B cell (primary cell): ENCODE data around the gene RAPGEF1. TPM values are rescaled to one million over a fixed set of nuclear protein-coding genes. Genes with fewer than 3 reads are reported as not detected.

Experiments used
- ATAC-seq: fragments of 200-7000 bp; cut with Tn5 transposase; one replicate; pipeline ENCODE4 v1.10.0; 2021; ENCODE audit warnings: low read depth, mild to moderate bottlenecking, moderate number of reproducible peaks, moderate library complexity
- CTCF ChIA-PET: fragments of 350-600 bp; sonication (Branson Sonifier 250); formaldehyde crosslinking; loops from one replicate; lab custom pipeline; 2021; ENCODE audit warnings: antibody characterized with exemption, inconsistent platforms; lab: Charles Lee
- POLR2A ChIA-PET: fragments of 350-600 bp; sonication (Branson Sonifier 250); formaldehyde crosslinking; loops from one replicate; lab custom pipeline; 2021; ENCODE audit warnings: antibody characterized with exemption; lab: Charles Lee
- DNase-seq: peaks from one replicate; pipeline ENCODE4 v3.0.0; 2013
- H2AFZ ChIP-seq: 2 replicates; pipeline ENCODE4 v1.6.1; 2012; ENCODE audit warnings: mild to moderate bottlenecking, low read depth, low read length; ENCODE audit not compliant: insufficient read depth, poor library complexity, severe bottlenecking
- H3K27ac ChIP-seq, 2 donors: 1 replicate in 1 of 2; 2 replicates in 1 of 2; pipeline ENCODE4 v1.5.1; 2012 to 2013; ENCODE audit warnings: low read length in 2 of 2, mild to moderate bottlenecking in 2 of 2, moderate library complexity in 1 of 2
- H3K27me3 ChIP-seq, 4 experiments: fragments of 200-600 bp in 1 of 4; sonication (generic) in 1 of 4; replicated peaks in 1 of 4; 1 replicate in 2 of 4; 2 replicates in 2 of 4; pipeline versions ENCODE4 v1.6.1 to v1.7.0; 2013 to 2016; ENCODE audit warnings: low read length in 3 of 4, mild to moderate bottlenecking in 2 of 4, mixed read lengths in 1 of 4, moderate library complexity in 1 of 4; ENCODE audit not compliant: insufficient read depth in 4 of 4, control insufficient read depth in 3 of 4; ENCODE audit errors: control extremely low read depth in 1 of 4
- H3K36me3 ChIP-seq, 2 experiments: replicated peaks in 1 of 2; 1 replicate in 1 of 2; 2 replicates in 1 of 2; pipeline versions ENCODE4 v1.6.1 to v1.7.1; 2013; ENCODE audit warnings: low read length in 1 of 2; ENCODE audit not compliant: insufficient read depth in 2 of 2, control insufficient read depth in 1 of 2; ENCODE audit errors: control extremely low read depth in 1 of 2, extremely low read depth in 1 of 2
- H3K4me1 ChIP-seq, 2 donors: fragments of 200-600 bp in 1 of 2; sonication (generic) in 1 of 2; 1 replicate in 1 of 2; 2 replicates in 1 of 2; pipeline versions ENCODE4 v1.5.1 to v1.6.1; 2013 to 2017; ENCODE audit warnings: low read length in 2 of 2; ENCODE audit not compliant: control insufficient read depth in 2 of 2, insufficient read depth in 2 of 2
- H3K4me2 ChIP-seq: replicated peaks from 2 replicates; pipeline ENCODE3; 2012; ENCODE audit warnings: mild to moderate bottlenecking, low read depth, low read length; ENCODE audit not compliant: poor library complexity, severe bottlenecking
- H3K4me3 ChIP-seq, 5 experiments: fragments of 200-600 bp in 1 of 5; sonication (generic) in 1 of 5; 1 replicate in 3 of 5; 2 replicates in 2 of 5; pipeline versions ENCODE4 v1.5.1 to v1.7.0; 2011 to 2016; ENCODE audit warnings: low read length in 4 of 5, mild to moderate bottlenecking in 4 of 5, low read depth in 2 of 5, control low read depth in 1 of 5, moderate library complexity in 1 of 5; ENCODE audit not compliant: insufficient read depth in 1 of 5; ENCODE audit errors: control extremely low read depth in 1 of 5, extremely low read depth in 1 of 5
- H3K79me2 ChIP-seq: fragments of 200-600 bp; sonication (generic); one replicate; pipeline ENCODE4 v1.6.0; 2016; ENCODE audit warnings: low read length; ENCODE audit not compliant: control insufficient read depth, insufficient read depth
- H3K9ac ChIP-seq: fragments of 200-600 bp; sonication (generic); 2 replicates; pipeline ENCODE4 v1.6.1; 2017; ENCODE audit warnings: mild to moderate bottlenecking, low read length, moderate library complexity
- H3K9me3 ChIP-seq, 3 donors: one replicate each; pipeline versions ENCODE4 v1.6.1 to v1.7.1; 2013; ENCODE audit warnings: low read length in 2 of 3; ENCODE audit not compliant: control insufficient read depth in 2 of 3, insufficient read depth in 1 of 3; ENCODE audit errors: control extremely low read depth in 1 of 3
- H4K20me1 ChIP-seq: 2 replicates; pipeline ENCODE4 v1.6.0; 2012; ENCODE audit warnings: mild to moderate bottlenecking, low read length; ENCODE audit not compliant: insufficient read depth, control insufficient read depth, poor library complexity, severe bottlenecking
- H3K27ac Mint-ChIP-seq: one replicate; pipeline ENCODE4 v1.8.0; 2021; ENCODE audit warnings: mixed read lengths
- H3K27me3 Mint-ChIP-seq: one replicate; pipeline ENCODE4 v1.8.0; 2021; ENCODE audit warnings: mixed read lengths
- H3K4me1 Mint-ChIP-seq: one replicate; pipeline ENCODE4 v1.8.0; 2021; ENCODE audit warnings: mixed read lengths
- H3K4me3 Mint-ChIP-seq: one replicate; pipeline ENCODE4 v1.8.0; 2021; ENCODE audit warnings: mixed read lengths
- H3K9me3 Mint-ChIP-seq: one replicate; pipeline ENCODE4 v1.8.0; 2022; ENCODE audit warnings: mixed read lengths; ENCODE audit not compliant: insufficient read depth
- CTCF ChIP-seq: fragments of 200-600 bp; IDR thresholded peaks from one replicate; pipeline ENCODE4 v1.8.0; 2022; ENCODE audit warnings: antibody characterized with exemption, mild to moderate bottlenecking
- EZH2 ChIP-seq: IDR thresholded peaks from 2 replicates; pipeline ENCODE4 v1.6.1; 2012; ENCODE audit warnings: borderline replicate concordance, low read depth, mild to moderate bottlenecking, moderate library complexity, low read length; ENCODE audit not compliant: insufficient read depth, poor library complexity, severe bottlenecking
- WGBS: methylation state at CpG from one replicate; pipeline ENCODE4 v1.1.5; 2013; ENCODE audit warnings: missing lambda C conversion rate; ENCODE audit not compliant: insufficient coverage; 5-methylcytosine and 5-hydroxymethylcytosine counted together
- intact Hi-C: fragments of 100-400 bp; cut with micrococcal nuclease; formaldehyde crosslinking; loops from one replicate; pipeline ENCODE4 v1.10.0; 2022
- polyA plus RNA-seq: library from polyadenylated mRNA; depleted of rRNA; stranded (reverse); fragments of >200 nt; gene quantifications from 2 replicates; pipeline ENCODE4 v1.2.3, GENCODE V29; 2012
- total RNA-seq, 2 donors: library from RNA; stranded (reverse); fragments of 120-200 nt in 1 of 2; gene quantifications; 1 replicate in 1 of 2; 2 replicates in 1 of 2; pipeline versions ENCODE4 v1.2.3 to v1.2.4, GENCODE V29; 2013 to 2022

Gene RAPGEF1
- total and polyA plus RNA-seq, 2 donors (not counting 1 experiment from before 2014, with no cell fraction given), result 134 to 447 TPM

GRCh38 chr9:131697908-131698617, 41.8 kb downstream of the RAPGEF1 start:
- Mint-ChIP-seq H3K27ac (peak overlapping the region; percentile 90), H3K4me3 (peak overlapping the region; percentile 75), H3K27me3 (no peaks in the 10 kb centered on the region), H3K9me3 (no peaks in the 10 kb centered on the region), H3K4me1 (peaks cover 94% of the 10 kb centered on the region)
- DNase-seq (peak; percentile 48), ATAC-seq (no peak)
- H3K4me3 ChIP-seq, result no peak overlapping the region
- intact Hi-C loops, result no loop called here
- no peak overlapping the region for H2AFZ ChIP-seq
- H3K27ac ChIP-seq, result peak overlapping the region; percentile 14 to 35
- ChIA-PET POLR2A (interaction anchor here (0.8 to 2.0 kb wide), 3 partner anchors 19 to 62 kb away, joined by 3 to 10 read pairs (median 3); no protein-coding TSS in a partner anchor), CTCF (interaction anchor here (1.6 to 2.5 kb wide), 2 partner anchors 20 to 107 kb away, joined by 3 to 9 read pairs; no protein-coding TSS in a partner anchor)
- 35% methylated on average over 2 of the region's 5 CpGs for WGBS
- peaks cover 65 to 78% of the 10 kb centered on the region in 2 donors for H3K4me1 ChIP-seq
- peak overlapping the region; percentile 48 for H3K4me2 ChIP-seq
- peaks cover 92% of the 10 kb centered on the region for H4K20me1 ChIP-seq
- peak overlapping the region; percentile 21 for H3K9ac ChIP-seq
- no peaks in the 10 kb centered on the region for H3K9me3 ChIP-seq
- no peaks in the 10 kb centered on the region for H3K27me3 ChIP-seq
- no peak for TF ChIP-seq EZH2
- TF ChIP-seq CTCF, result no peak
- peaks cover 100% of the 10 kb centered on the region for H3K79me2 ChIP-seq
- peaks cover 0 to 8% of the 10 kb centered on the region in 2 experiments for H3K36me3 ChIP-seq

GRCh38 chr9:131697097-131697496, 42.8 kb downstream of the RAPGEF1 start:
- no peaks in the 10 kb centered on the region for H3K9me3 Mint-ChIP-seq
- Histone ChIP-seq H3K36me3 (peaks cover 0 to 8% of the 10 kb centered on the region in 2 experiments), H3K9me3 (no peaks in the 10 kb centered on the region), H3K9ac (no peak overlapping the region), H3K4me3 (no peak overlapping the region), H2AFZ (no peak overlapping the region), H3K79me2 (peaks cover 100% of the 10 kb centered on the region), H3K27me3 (no peaks in the 10 kb centered on the region), H3K4me1 (peaks cover 72 to 81% of the 10 kb centered on the region in 2 donors), H4K20me1 (peaks cover 91% of the 10 kb centered on the region), H3K27ac (peak overlapping the region in 1 of 2 donors; percentile 35), H3K4me2 (peak overlapping the region; percentile 18)
- DNase-seq, result no peak
- ATAC-seq, result no peak
- peaks cover 94% of the 10 kb centered on the region for H3K4me1 Mint-ChIP-seq
- ChIA-PET CTCF (interaction anchor here (1.1 to 2.5 kb wide), 5 partner anchors 11 to 106 kb away, joined by 4 to 9 read pairs (median 6); no protein-coding TSS in a partner anchor), POLR2A (interaction anchor here (2.0 kb wide), 1 partner anchor 18 kb away, joined by 10 read pairs; no protein-coding TSS in a partner anchor)
- WGBS, result 93% methylated on average over 5 of the region's 6 CpGs
- H3K4me3 Mint-ChIP-seq, result peak overlapping the region; percentile 75
- no peaks in the 10 kb centered on the region for H3K27me3 Mint-ChIP-seq
- no peak for TF ChIP-seq EZH2
- TF ChIP-seq CTCF, result no peak
- H3K27ac Mint-ChIP-seq, result peak overlapping the region; percentile 21
- intact Hi-C loops, result no loop called here
